ENCODE measurements around the gene CCDC40.

Gene CCDC40

GRCh38 chr17:80081596-80081995, 45.2 kb downstream of the CCDC40 start:
- Histone ChIP-seq H3K4me1 (ENCODE audit: control insufficient read depth in 2 of 2, insufficient read depth in 1 of 2, low read depth in 1 of 2, low read length in 2 of 2) (peaks cover 4 to 6% of the 10 kb centered on the region in 2 donors), H3K36me3 (replicated peaks in 1 of 2; ENCODE audit: control insufficient read depth in 2 of 2, insufficient read depth in 2 of 2, low read length in 2 of 2) (peaks cover 0 to 5% of the 10 kb centered on the region in 2 donors), H2BK15ac (ENCODE audit: low read length) (peak overlapping the region; percentile 13), H4K8ac (ENCODE audit: low read depth, low read length) (no peak overlapping the region), H2BK5ac (ENCODE audit: low read length) (peak overlapping the region; percentile 45), H3K18ac (ENCODE audit: low read length) (no peak overlapping the region), H3K4me3 (ENCODE audit: low read length in 2 of 2) (peak overlapping the region in 1 of 2 donors; percentile 59), H3K14ac (ENCODE audit: low read length) (no peak overlapping the region), H2BK12ac (ENCODE audit: low read length) (no peak overlapping the region), H2AK5ac (ENCODE audit: low read depth, low read length) (no peak overlapping the region), H3K4me2 (ENCODE audit: insufficient read depth, low read length, poor library complexity, severe bottlenecking) (no peak overlapping the region), H3K27me3 (ENCODE audit: control insufficient read depth in 3 of 3, insufficient read depth in 3 of 3, low read depth in 1 of 3, low read length in 3 of 3) (no peaks in the 10 kb centered on the region), H2BK120ac (ENCODE audit: low read depth, low read length) (no peak overlapping the region), H2AFZ (ENCODE audit: low read length) (no peak overlapping the region), H4K91ac (ENCODE audit: low read depth, low read length, poor library complexity) (peak overlapping the region; percentile 79), H3K27ac (replicated peaks; ENCODE audit: low read length) (no peak overlapping the region), H3K23ac (ENCODE audit: low read depth, low read length, poor library complexity) (peak overlapping the region; percentile 35), H3K9me3 (replicated peaks in 1 of 2; ENCODE audit: control insufficient read depth in 2 of 2, insufficient read depth in 1 of 2, low read depth in 1 of 2, low read length in 2 of 2) (peaks cover 0 to 7% of the 10 kb centered on the region in 2 donors), H3K9ac (ENCODE audit: low read depth, low read length, poor library complexity) (no peak overlapping the region), H3K79me1 (ENCODE audit: low read depth, low read length) (no peaks in the 10 kb centered on the region), H3K4ac (ENCODE audit: low read length) (no peak overlapping the region)
- WGBS, 2 donors (ENCODE audit: extremely low coverage in 2 of 2, insufficient read length in 2 of 2, insufficient replicate concordance in 1 of 2), result no CpG with 5 or more reads among the region's 14 CpGs
- DNase-seq (ENCODE audit: low spot score), result no peak

- Histone ChIP-seq H3K27me3 (ENCODE audit: control insufficient read depth in 3 of 3, insufficient read depth in 3 of 3, low read depth in 1 of 3, low read length in 3 of 3) (no peaks in the 10 kb centered on the region), H2BK5ac (ENCODE audit: low read length) (peak overlapping the region; percentile 61), H2AK5ac (ENCODE audit: low read depth, low read length) (peak overlapping the region; percentile 97), H3K9me3 (replicated peaks in 1 of 2; ENCODE audit: control insufficient read depth in 2 of 2, insufficient read depth in 1 of 2, low read depth in 1 of 2, low read length in 2 of 2) (peaks cover 0 to 3% of the 10 kb centered on the region in 2 donors), H3K14ac (ENCODE audit: low read length) (no peak overlapping the region), H4K91ac (ENCODE audit: low read depth, low read length, poor library complexity) (no peak overlapping the region), H3K27ac (replicated peaks; ENCODE audit: low read length) (no peak overlapping the region), H2BK120ac (ENCODE audit: low read depth, low read length) (no peak overlapping the region), H3K4me1 (ENCODE audit: control insufficient read depth in 2 of 2, insufficient read depth in 1 of 2, low read depth in 1 of 2, low read length in 2 of 2) (peaks cover 4 to 6% of the 10 kb centered on the region in 2 donors), H3K4me3 (ENCODE audit: low read length in 2 of 2) (no peak overlapping the region), H2BK15ac (ENCODE audit: low read length) (no peak overlapping the region), H3K4ac (ENCODE audit: low read length) (no peak overlapping the region), H3K18ac (ENCODE audit: low read length) (peak overlapping the region; percentile 81), H3K36me3 (replicated peaks in 1 of 2; ENCODE audit: control insufficient read depth in 2 of 2, insufficient read depth in 2 of 2, low read length in 2 of 2) (peaks cover 0 to 5% of the 10 kb centered on the region in 2 donors), H4K8ac (ENCODE audit: low read depth, low read length) (no peak overlapping the region), H3K79me1 (ENCODE audit: low read depth, low read length) (no peaks in the 10 kb centered on the region), H2AFZ (ENCODE audit: low read length) (peak overlapping the region; percentile 88), H2BK12ac (ENCODE audit: low read length) (no peak overlapping the region), H3K23ac (ENCODE audit: low read depth, low read length, poor library complexity) (no peak overlapping the region), H3K4me2 (ENCODE audit: insufficient read depth, low read length, poor library complexity, severe bottlenecking) (no peak overlapping the region), H3K9ac (ENCODE audit: low read depth, low read length, poor library complexity) (no peak overlapping the region)
- DNase-seq (ENCODE audit: low spot score), result peak; percentile 73
- WGBS, 2 donors (ENCODE audit: extremely low coverage in 2 of 2, insufficient read length in 2 of 2, insufficient replicate concordance in 1 of 2), result no CpG with 5 or more reads among the region's 20 CpGs
Measured at GRCh38 chr17:80082403-80083135, 46.1 kb downstream of the CCDC40 start.

GRCh38 chr17:80083136-80083661, 46.8 kb downstream of the CCDC40 start:
- Histone ChIP-seq H2BK5ac (ENCODE audit: low read length) (peak overlapping the region; percentile 61), H3K36me3 (replicated peaks in 1 of 2; ENCODE audit: control insufficient read depth in 2 of 2, insufficient read depth in 2 of 2, low read length in 2 of 2) (peaks cover 0 to 5% of the 10 kb centered on the region in 2 donors), H3K23ac (ENCODE audit: low read depth, low read length, poor library complexity) (peak overlapping the region; percentile 81), H2BK120ac (ENCODE audit: low read depth, low read length) (no peak overlapping the region), H3K18ac (ENCODE audit: low read length) (peak overlapping the region; percentile 11), H3K4me1 (ENCODE audit: control insufficient read depth in 2 of 2, insufficient read depth in 1 of 2, low read depth in 1 of 2, low read length in 2 of 2) (peaks cover 4 to 6% of the 10 kb centered on the region in 2 donors), H3K9me3 (replicated peaks in 1 of 2; ENCODE audit: control insufficient read depth in 2 of 2, insufficient read depth in 1 of 2, low read depth in 1 of 2, low read length in 2 of 2) (no peaks in the 10 kb centered on the region), H3K79me1 (ENCODE audit: low read depth, low read length) (no peaks in the 10 kb centered on the region), H2BK12ac (ENCODE audit: low read length) (peak overlapping the region; percentile 69), H2AK5ac (ENCODE audit: low read depth, low read length) (peak overlapping the region; percentile 97), H2BK15ac (ENCODE audit: low read length) (no peak overlapping the region), H2AFZ (ENCODE audit: low read length) (peak overlapping the region; percentile 88), H3K4me2 (ENCODE audit: insufficient read depth, low read length, poor library complexity, severe bottlenecking) (no peak overlapping the region), H4K8ac (ENCODE audit: low read depth, low read length) (no peak overlapping the region), H3K4ac (ENCODE audit: low read length) (no peak overlapping the region), H3K4me3 (ENCODE audit: low read length in 2 of 2) (no peak overlapping the region), H3K27me3 (ENCODE audit: control insufficient read depth in 3 of 3, insufficient read depth in 3 of 3, low read depth in 1 of 3, low read length in 3 of 3) (no peaks in the 10 kb centered on the region), H4K91ac (ENCODE audit: low read depth, low read length, poor library complexity) (no peak overlapping the region), H3K14ac (ENCODE audit: low read length) (no peak overlapping the region), H3K27ac (replicated peaks; ENCODE audit: low read length) (no peak overlapping the region), H3K9ac (ENCODE audit: low read depth, low read length, poor library complexity) (no peak overlapping the region)
- DNase-seq (ENCODE audit: low spot score), result no peak
- WGBS, 2 donors (ENCODE audit: extremely low coverage in 2 of 2, insufficient read length in 2 of 2, insufficient replicate concordance in 1 of 2), result no CpG with 5 or more reads among the region's 13 CpGs

- Histone ChIP-seq H3K9me3 (replicated peaks in 1 of 2; ENCODE audit: control insufficient read depth in 2 of 2, insufficient read depth in 1 of 2, low read depth in 1 of 2, low read length in 2 of 2) (no peaks in the 10 kb centered on the region), H3K4me2 (ENCODE audit: insufficient read depth, low read length, poor library complexity, severe bottlenecking) (no peak overlapping the region), H3K18ac (ENCODE audit: low read length) (no peak overlapping the region), H2BK120ac (ENCODE audit: low read depth, low read length) (no peak overlapping the region), H2AK5ac (ENCODE audit: low read depth, low read length) (no peak overlapping the region), H2AFZ (ENCODE audit: low read length) (no peak overlapping the region), H3K4ac (ENCODE audit: low read length) (no peak overlapping the region), H2BK12ac (ENCODE audit: low read length) (no peak overlapping the region), H3K27me3 (ENCODE audit: control insufficient read depth in 3 of 3, insufficient read depth in 3 of 3, low read depth in 1 of 3, low read length in 3 of 3) (no peaks in the 10 kb centered on the region), H3K4me3 (ENCODE audit: low read length in 2 of 2) (no peak overlapping the region), H4K91ac (ENCODE audit: low read depth, low read length, poor library complexity) (no peak overlapping the region), H2BK5ac (ENCODE audit: low read length) (no peak overlapping the region), H3K27ac (replicated peaks; ENCODE audit: low read length) (no peak overlapping the region), H3K23ac (ENCODE audit: low read depth, low read length, poor library complexity) (no peak overlapping the region), H3K79me1 (ENCODE audit: low read depth, low read length) (no peaks in the 10 kb centered on the region), H3K4me1 (ENCODE audit: control insufficient read depth in 2 of 2, insufficient read depth in 1 of 2, low read depth in 1 of 2, low read length in 2 of 2) (peaks cover 4 to 6% of the 10 kb centered on the region in 2 donors), H3K36me3 (replicated peaks in 1 of 2; ENCODE audit: control insufficient read depth in 2 of 2, insufficient read depth in 2 of 2, low read length in 2 of 2) (peaks cover 0 to 5% of the 10 kb centered on the region in 2 donors), H3K14ac (ENCODE audit: low read length) (no peak overlapping the region), H4K8ac (ENCODE audit: low read depth, low read length) (no peak overlapping the region), H2BK15ac (ENCODE audit: low read length) (no peak overlapping the region), H3K9ac (ENCODE audit: low read depth, low read length, poor library complexity) (no peak overlapping the region)
- no CpG with 5 or more reads among the region's 15 CpGs for WGBS, 2 donors (ENCODE audit: extremely low coverage in 2 of 2, insufficient read length in 2 of 2, insufficient replicate concordance in 1 of 2)
- DNase-seq (ENCODE audit: low spot score), result no peak
Measured at GRCh38 chr17:80084773-80085172, 48.3 kb downstream of the CCDC40 start.

Data from neuronal stem cell (in vitro differentiated cells).